Measurements from ENCODE around the gene KPTN.

The KPTN gene

GRCh38 chr19:47464675-47465419, 19.2 kb downstream of the KPTN start:
- DNase-seq, result no peak

GRCh38 chr19:47461876-47462275, 22.1 kb downstream of the KPTN start:
- DNase-seq, result no peak

- DNase-seq, result no peak
Measured at GRCh38 chr19:47459477-47459876, 24.5 kb downstream of the KPTN start.

- DNase-seq, result no peak
Measured at GRCh38 chr19:47458672-47459071, 25.3 kb downstream of the KPTN start.

- no peak for DNase-seq
Measured at GRCh38 chr19:47456721-47457474, 27.1 kb downstream of the KPTN start.

- DNase-seq, result no peak
Measured at GRCh38 chr19:47450478-47450877, 33.5 kb downstream of the KPTN start.

GRCh38 chr19:47448360-47448727, 35.7 kb downstream of the KPTN start:
- DNase-seq, result no peak

GRCh38 chr19:47447470-47448359, 36.3 kb downstream of the KPTN start:
- peak; percentile 66 for DNase-seq

GRCh38 chr19:47446534-47447469, 37.2 kb downstream of the KPTN start:
- peak; percentile 36 for DNase-seq

- DNase-seq, result peak; percentile 67
Measured at GRCh38 chr19:47445937-47446402, 38.0 kb downstream of the KPTN start.

- DNase-seq, result no peak
Measured at GRCh38 chr19:47445527-47445926, 38.5 kb downstream of the KPTN start.

- DNase-seq, result peak; percentile 33
Measured at GRCh38 chr19:47444388-47444821, 39.6 kb downstream of the KPTN start.

GRCh38 chr19:47443331-47443730, 40.7 kb downstream of the KPTN start:
- DNase-seq, result no peak

- DNase-seq, result no peak
Measured at GRCh38 chr19:47438793-47439220, 45.2 kb downstream of the KPTN start.

GRCh38 chr19:47437500-47437899, 46.5 kb downstream of the KPTN start:
- DNase-seq, result no peak

GRCh38 chr19:47436712-47437401, 47.2 kb downstream of the KPTN start:
- peak; percentile 81 for DNase-seq

- DNase-seq, result no peak
Measured at GRCh38 chr19:47435883-47436417, 48.1 kb downstream of the KPTN start.

- no peak for DNase-seq
Measured at GRCh38 chr19:47435196-47435595, 48.8 kb downstream of the KPTN start.

- no peak for DNase-seq
Measured at GRCh38 chr19:47434088-47434487, 49.9 kb downstream of the KPTN start.

GRCh38 chr19:47433121-47433520, 50.9 kb downstream of the KPTN start:
- no peak for DNase-seq

GRCh38 chr19:47432499-47432898, 51.5 kb downstream of the KPTN start:
- DNase-seq, result no peak
